GM18858 (cell line): Measurements from ENCODE around the gene ENTPD2.
"Not testable (repeated sequence)": the region's sequence is repeated elsewhere in the genome, so short reads cannot be mapped to it uniquely, and the experiment has no call there.

Source experiments
- ATAC-seq: cut with Tn5 transposase; IDR thresholded peaks from one replicate; pipeline ENCODE4 v1.9.1; 2021; ENCODE audit not compliant: unreplicated experiment

ENTPD2 gene

DNA sequence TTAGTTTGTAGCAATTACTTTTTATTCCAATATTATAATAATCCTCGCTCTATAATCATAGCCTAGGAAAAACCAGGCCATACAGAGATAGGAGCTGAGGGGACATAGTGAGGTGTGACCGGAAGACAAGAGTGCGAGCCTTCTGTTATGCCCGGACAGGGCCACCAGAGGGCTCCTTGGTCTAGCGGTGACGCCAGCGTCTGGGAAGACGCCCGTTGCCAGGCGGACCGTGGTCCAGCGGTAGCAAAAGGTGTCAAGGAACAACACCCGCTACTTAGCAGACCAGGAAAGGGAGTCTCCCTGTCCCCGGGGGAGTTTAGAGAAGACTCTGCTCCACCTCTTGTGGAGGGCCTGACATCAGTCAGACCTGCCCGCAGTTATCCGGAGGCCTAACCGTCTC is 49.6 kb downstream of the ENTPD2 start:
- ATAC-seq = not testable (repeated sequence)

DNA sequence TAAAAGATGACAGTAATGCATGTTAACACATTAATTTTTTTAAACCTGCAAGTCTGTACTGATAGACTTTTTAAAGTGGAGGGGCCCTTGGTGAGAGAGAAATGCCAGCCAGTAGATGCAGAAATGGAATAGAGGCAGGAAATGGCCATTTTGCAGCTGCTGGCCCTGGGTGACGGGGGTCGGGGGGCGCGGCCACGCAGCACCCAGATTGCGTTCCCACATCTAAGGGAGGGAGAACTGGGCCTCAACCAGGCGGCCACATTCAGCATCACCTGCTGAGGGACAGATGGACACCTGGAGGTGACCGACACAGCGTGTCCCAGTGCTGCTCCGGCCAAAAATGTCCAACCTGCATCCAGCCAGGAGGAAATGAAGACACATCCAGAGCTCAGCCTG is 51.2 kb downstream of the ENTPD2 start:
- ATAC-seq = no peak

DNA sequence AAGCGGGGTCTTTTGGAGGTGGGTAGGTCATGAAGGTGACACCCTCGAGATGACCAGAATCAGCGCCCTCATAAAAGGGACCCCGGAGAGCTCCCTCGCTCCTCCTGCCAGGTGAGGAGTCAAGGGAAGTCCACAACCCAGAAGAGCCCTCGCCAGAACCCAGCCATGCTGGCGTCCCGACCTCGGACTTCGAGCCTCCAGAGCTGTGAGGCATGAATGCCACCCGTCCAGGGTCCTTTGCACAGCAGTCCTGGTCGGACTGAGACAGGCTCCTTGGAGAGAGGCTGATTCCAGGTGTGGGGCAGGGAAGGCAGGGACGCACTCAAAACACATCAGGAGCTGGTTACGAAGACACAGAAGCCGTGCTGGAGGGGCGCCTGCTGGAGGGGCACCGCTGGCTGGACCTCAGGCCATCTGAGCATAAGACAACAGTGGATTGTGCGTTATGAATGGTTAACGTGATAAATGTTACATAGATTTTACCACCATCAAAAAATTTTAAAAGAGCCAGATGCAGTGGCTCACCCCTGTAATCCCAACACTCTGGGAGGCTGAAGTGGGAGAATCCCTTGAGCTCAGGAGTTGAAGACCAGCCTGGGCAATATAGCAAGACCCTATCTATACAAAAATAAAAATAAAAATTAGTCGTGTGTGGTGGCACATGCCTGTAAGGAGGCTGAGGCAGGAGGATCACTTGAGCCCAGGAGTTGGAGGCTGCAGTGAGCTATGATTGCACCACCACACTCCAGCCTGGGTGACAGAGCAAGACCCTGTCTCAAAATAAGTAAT is 51.8 kb downstream of the ENTPD2 start:
- no peak for ATAC-seq

DNA sequence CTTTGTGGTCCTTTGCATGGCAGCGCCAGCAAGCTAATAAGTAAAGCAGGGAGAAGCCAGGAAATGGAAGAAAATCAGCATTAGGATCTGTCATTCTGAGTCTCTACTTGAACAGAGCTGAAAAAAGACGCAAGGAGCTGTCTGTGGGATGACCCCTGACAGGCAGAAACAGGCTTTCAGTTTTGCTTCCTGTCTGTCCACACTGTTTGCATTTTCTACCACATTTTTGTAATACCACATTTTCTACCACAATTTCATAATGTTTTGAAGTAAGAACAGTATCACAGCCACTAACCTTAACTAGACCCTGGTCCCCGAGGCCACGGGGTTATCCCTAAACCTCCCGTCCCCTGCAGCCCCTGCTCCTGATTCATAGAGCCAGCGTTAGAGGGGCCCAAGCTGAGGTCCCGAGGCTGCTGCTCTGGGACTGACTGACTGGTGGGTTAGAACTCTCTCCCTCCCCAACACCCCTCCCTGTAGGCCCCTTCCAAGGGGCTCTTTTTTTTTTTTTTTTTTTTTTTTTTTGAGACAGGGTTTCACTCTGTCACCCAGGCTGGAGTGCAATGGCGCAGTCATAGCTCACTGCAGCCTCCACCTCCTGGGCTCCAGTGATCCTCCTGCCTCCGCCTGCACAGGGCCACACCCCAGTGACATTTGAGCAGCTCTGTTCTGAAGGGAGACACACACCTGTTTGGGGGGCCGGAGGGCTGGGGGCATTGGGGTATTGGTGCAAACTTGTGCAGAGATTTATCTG is 53.5 kb downstream of the ENTPD2 start:
- peak; percentile 71 for ATAC-seq
